Measurements from ENCODE around the gene RPS6KA4. TPM values are rescaled to one million over a fixed set of nuclear protein-coding genes. Genes with fewer than 3 reads are reported as not detected.
A peak's percentile ranks its signal among the peaks of the same experiment; 100 is the strongest.

Gene RPS6KA4
- total RNA-seq, 1 donor, result 72.1 TPM

DNA sequence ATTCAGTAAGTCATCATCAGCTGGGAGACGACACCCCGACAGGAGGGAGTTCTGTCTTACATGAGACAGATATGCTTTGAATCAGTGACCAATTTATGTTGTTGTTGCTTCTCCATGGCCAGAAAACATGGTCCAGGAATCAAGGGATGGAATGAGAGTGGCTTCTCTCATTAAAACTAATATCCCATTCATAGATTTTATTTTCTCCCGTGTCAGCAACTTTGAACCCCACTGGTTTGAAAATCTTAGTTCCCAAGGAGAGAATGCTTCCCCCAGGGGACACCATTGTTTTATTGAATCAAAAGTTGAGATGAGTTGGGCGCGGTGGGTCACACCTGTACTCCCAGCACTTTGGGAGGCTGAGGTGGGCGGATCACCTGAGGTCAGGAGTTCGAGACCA lies 42.8 kb downstream of the RPS6KA4 start:
- TF ChIP-seq, protein P1, sequence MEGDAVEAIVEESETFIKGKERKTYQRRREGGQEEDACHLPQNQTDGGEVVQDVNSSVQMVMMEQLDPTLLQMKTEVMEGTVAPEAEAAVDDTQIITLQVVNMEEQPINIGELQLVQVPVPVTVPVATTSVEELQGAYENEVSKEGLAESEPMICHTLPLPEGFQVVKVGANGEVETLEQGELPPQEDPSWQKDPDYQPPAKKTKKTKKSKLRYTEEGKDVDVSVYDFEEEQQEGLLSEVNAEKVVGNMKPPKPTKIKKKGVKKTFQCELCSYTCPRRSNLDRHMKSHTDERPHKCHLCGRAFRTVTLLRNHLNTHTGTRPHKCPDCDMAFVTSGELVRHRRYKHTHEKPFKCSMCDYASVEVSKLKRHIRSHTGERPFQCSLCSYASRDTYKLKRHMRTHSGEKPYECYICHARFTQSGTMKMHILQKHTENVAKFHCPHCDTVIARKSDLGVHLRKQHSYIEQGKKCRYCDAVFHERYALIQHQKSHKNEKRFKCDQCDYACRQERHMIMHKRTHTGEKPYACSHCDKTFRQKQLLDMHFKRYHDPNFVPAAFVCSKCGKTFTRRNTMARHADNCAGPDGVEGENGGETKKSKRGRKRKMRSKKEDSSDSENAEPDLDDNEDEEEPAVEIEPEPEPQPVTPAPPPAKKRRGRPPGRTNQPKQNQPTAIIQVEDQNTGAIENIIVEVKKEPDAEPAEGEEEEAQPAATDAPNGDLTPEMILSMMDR (IDR thresholded peaks at IDR 0.05; ENCODE audit: insufficient read depth, low read length), result no peak
- H3K4me3 ChIP-seq (ENCODE audit: low read depth, low read length), result no peak overlapping the region
- no peak for DNase-seq (ENCODE audit: low read depth)

DNA sequence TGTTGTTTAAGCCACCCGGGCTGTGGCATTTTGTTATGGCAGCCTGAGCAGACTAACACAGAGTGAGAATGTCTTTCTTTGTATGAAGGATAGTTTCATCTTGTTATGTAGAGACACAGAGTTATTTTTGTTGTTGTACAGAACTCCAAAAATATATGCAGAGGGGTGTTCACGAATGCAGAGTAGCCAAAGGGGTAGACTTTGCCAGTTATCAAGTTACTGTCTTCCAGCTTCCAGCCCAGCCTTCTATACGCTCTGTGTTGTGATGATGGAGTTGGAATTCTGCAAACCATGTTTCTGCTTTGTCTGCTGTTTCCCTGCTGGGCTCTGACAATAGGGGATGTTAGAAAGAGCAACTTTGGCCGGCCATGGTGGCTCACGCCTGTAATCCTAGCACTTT lies 44.1 kb downstream of the RPS6KA4 start:
- H3K4me3 ChIP-seq (ENCODE audit: low read depth, low read length), result no peak overlapping the region
- TF ChIP-seq, protein P1 (IDR thresholded peaks at IDR 0.05; ENCODE audit: insufficient read depth, low read length), result no peak
- DNase-seq (ENCODE audit: low read depth), result no peak

DNA sequence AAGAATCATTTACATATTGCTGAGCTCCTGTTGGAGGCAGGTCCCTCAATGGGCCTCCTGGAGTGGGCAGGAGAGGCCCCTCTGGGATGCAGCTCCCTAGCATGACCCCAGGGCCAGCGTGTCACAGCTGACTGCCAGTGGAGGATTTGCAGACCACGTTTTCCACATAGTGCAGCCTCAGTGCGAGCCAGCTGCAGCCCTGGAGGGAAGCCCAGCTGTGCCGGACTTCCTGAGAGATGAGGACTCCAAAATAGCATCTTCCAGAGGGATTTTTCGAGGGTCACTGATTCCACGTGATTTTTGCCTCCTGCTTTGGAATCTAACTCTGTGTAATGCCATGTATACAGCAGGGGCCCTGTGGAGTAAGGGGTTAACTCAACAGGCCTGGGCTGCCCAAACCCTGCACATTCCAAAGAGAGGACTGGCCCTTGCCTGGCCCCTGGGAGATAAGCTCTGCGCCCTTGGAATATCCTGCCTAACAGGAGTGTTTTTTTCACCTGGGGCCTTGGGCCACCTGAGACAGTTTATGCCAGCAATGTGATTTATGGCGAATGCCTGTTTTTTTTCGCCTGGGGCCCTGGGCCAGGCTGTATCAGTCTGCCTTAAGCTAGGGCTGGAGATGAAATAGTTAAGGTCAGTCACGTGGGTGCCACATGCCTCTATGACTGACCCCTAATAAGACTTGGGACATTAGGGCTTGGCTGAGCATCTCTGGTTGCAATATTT lies 47.4 kb downstream of the RPS6KA4 start:
- TF ChIP-seq, protein P1 (IDR thresholded peaks at IDR 0.05; ENCODE audit: insufficient read depth, low read length), result no peak
- H3K4me3 ChIP-seq (ENCODE audit: low read depth, low read length), result no peak overlapping the region
- peak; percentile 38 for DNase-seq (ENCODE audit: low read depth)

DNA sequence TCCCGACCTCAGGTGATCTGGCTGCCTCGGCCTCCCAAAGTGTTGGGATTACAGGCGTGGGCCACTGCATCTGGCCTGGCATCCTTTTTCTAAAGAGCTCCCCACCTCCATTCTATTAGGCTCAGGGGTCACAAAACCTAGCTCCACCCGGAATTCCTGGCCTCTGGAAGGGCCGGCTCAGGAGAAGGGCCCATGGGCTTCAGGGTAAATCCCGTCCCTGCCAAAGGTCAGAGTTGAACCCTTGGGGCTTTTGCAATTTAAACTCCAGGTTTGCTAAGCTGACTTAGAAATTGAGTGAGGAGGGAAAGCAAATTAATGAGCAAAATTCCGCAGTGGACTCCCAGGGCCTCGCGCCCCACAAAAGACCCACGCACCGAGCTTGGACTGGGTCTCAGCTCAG lies 48.3 kb downstream of the RPS6KA4 start:
- TF ChIP-seq, protein P1 (IDR thresholded peaks at IDR 0.05; ENCODE audit: insufficient read depth, low read length), result no peak
- H3K4me3 ChIP-seq (ENCODE audit: low read depth, low read length), result no peak overlapping the region
- no peak for DNase-seq (ENCODE audit: low read depth)

DNA sequence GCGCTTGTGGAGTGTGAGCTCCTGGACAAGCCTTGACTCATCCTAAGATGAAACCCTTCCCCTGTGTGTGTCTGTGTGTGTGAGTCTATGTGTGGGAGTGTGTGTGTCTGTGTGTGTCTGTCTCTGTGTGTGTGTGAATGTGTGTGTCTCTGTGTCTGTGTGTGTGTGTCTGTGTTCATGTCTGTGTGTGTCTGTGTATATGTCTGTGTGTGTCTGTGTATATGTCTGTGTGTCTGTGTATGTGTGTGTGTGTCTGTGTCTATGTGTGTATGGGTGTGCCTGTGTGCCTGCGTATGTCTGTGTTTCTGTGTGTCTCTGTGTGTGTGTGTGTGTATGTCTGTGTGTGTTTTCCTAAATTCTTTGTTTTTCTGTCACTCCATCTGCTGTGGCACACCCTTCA lies 48.7 kb downstream of the RPS6KA4 start:
- TF ChIP-seq, protein P1 (IDR thresholded peaks at IDR 0.05; ENCODE audit: insufficient read depth, low read length), result no peak
- H3K4me3 ChIP-seq (ENCODE audit: low read depth, low read length), result no peak overlapping the region
- no peak for DNase-seq (ENCODE audit: low read depth)

DNA sequence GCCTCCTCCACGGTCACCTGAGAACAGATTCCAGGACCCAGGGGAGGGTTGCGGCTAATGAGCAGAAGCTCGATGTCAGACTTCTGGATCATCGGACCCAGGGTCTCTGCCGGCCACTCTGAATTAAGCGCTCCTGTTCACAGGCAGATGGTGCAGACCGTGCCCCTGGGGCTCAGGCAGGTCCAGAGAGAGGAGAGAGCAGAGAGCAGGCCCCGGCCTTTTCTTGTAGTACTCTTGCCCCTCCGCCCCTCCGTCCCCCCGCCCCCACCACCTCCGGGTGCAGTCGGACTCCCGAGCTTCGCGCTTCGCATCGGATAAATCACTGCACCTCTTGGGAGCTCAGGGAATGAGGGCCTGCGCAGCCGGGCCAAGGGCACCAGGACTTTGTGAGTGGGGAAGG lies 50.3 kb downstream of the RPS6KA4 start:
- no peak for DNase-seq (ENCODE audit: low read depth)
- no peak overlapping the region for H3K4me3 ChIP-seq (ENCODE audit: low read depth, low read length)
- TF ChIP-seq, protein P1 (IDR thresholded peaks at IDR 0.05; ENCODE audit: insufficient read depth, low read length), result no peak

Measured in fibroblast of the aortic adventitia (primary cell).